ENCODE results near the gene HRH3. TPM values are rescaled to one million over a fixed set of nuclear protein-coding genes. Genes with fewer than 3 reads are reported as not detected.
A peak's percentile ranks its signal among the peaks of the same experiment; 100 is the strongest.

HRH3 gene
- total RNA-seq, 1 donor from 2014 or later = not detected

- H3K9me3 Mint-ChIP-seq = no peaks in the 10 kb centered on the region
- DNase-seq (ENCODE audit: low spot score in 2 of 2, unreplicated experiment in 2 of 2) = peak in 1 of 2 experiments; percentile 0
- no peaks in the 10 kb centered on the region for H3K27me3 Mint-ChIP-seq (ENCODE audit: low read depth)
- H3K4me1 Mint-ChIP-seq = no peaks in the 10 kb centered on the region
- H3K36me3 Mint-ChIP-seq = peaks cover 27% of the 10 kb centered on the region
- no peak for TF ChIP-seq CTCF (IDR thresholded peaks at IDR 0.05; ENCODE audit: unreplicated experiment)
- H3K4me3 Mint-ChIP-seq = no peak overlapping the region
- H3K27ac Mint-ChIP-seq = no peak overlapping the region
Measured at GRCh38 chr20:62202083-62202395, 18.0 kb downstream of the HRH3 start.

GRCh38 chr20:62201173-62202082, 18.6 kb downstream of the HRH3 start:
- Mint-ChIP-seq H3K9me3 (no peaks in the 10 kb centered on the region), H3K27me3 (ENCODE audit: low read depth) (no peaks in the 10 kb centered on the region), H3K36me3 (peaks cover 27% of the 10 kb centered on the region), H3K4me1 (no peaks in the 10 kb centered on the region), H3K27ac (no peak overlapping the region), H3K4me3 (no peak overlapping the region)
- TF ChIP-seq CTCF (IDR thresholded peaks at IDR 0.05; ENCODE audit: unreplicated experiment) = no peak
- DNase-seq (ENCODE audit: low spot score in 2 of 2, unreplicated experiment in 2 of 2) = peak in 1 of 2 experiments; percentile 17

- Mint-ChIP-seq H3K27me3 (ENCODE audit: low read depth) (no peaks in the 10 kb centered on the region), H3K4me3 (no peak overlapping the region), H3K27ac (no peak overlapping the region), H3K4me1 (no peaks in the 10 kb centered on the region), H3K36me3 (peaks cover 28% of the 10 kb centered on the region), H3K9me3 (no peaks in the 10 kb centered on the region)
- no peak for DNase-seq (ENCODE audit: low spot score in 2 of 2, unreplicated experiment in 2 of 2)
- TF ChIP-seq CTCF (IDR thresholded peaks at IDR 0.05; ENCODE audit: unreplicated experiment) = no peak
Measured at GRCh38 chr20:62200491-62201172, 19.4 kb downstream of the HRH3 start.

- Mint-ChIP-seq H3K36me3 (peaks cover 33% of the 10 kb centered on the region), H3K4me3 (no peak overlapping the region), H3K4me1 (no peaks in the 10 kb centered on the region), H3K27me3 (ENCODE audit: low read depth) (no peaks in the 10 kb centered on the region), H3K9me3 (no peaks in the 10 kb centered on the region), H3K27ac (no peak overlapping the region)
- no peak for DNase-seq (ENCODE audit: low spot score in 2 of 2, unreplicated experiment in 2 of 2)
- TF ChIP-seq CTCF (IDR thresholded peaks at IDR 0.05; ENCODE audit: unreplicated experiment) = no peak
Measured at GRCh38 chr20:62198931-62199330, 21.1 kb downstream of the HRH3 start.

GRCh38 chr20:62198496-62198895, 21.6 kb downstream of the HRH3 start:
- no peak for TF ChIP-seq CTCF (IDR thresholded peaks at IDR 0.05; ENCODE audit: unreplicated experiment)
- Mint-ChIP-seq H3K4me1 (no peaks in the 10 kb centered on the region), H3K27me3 (ENCODE audit: low read depth) (no peaks in the 10 kb centered on the region), H3K27ac (no peak overlapping the region), H3K36me3 (peaks cover 31% of the 10 kb centered on the region), H3K4me3 (no peak overlapping the region), H3K9me3 (no peaks in the 10 kb centered on the region)
- DNase-seq (ENCODE audit: low spot score in 2 of 2, unreplicated experiment in 2 of 2) = no peak
